GM18508 (cell line): ENCODE data around the gene ASTL.

Experiments
- ATAC-seq: cut with Tn5 transposase; IDR thresholded peaks from one replicate; pipeline ENCODE4 v1.9.1; 2021; ENCODE audit warnings: moderate number of reproducible peaks; ENCODE audit not compliant: insufficient read depth, unreplicated experiment

Gene ASTL

DNA sequence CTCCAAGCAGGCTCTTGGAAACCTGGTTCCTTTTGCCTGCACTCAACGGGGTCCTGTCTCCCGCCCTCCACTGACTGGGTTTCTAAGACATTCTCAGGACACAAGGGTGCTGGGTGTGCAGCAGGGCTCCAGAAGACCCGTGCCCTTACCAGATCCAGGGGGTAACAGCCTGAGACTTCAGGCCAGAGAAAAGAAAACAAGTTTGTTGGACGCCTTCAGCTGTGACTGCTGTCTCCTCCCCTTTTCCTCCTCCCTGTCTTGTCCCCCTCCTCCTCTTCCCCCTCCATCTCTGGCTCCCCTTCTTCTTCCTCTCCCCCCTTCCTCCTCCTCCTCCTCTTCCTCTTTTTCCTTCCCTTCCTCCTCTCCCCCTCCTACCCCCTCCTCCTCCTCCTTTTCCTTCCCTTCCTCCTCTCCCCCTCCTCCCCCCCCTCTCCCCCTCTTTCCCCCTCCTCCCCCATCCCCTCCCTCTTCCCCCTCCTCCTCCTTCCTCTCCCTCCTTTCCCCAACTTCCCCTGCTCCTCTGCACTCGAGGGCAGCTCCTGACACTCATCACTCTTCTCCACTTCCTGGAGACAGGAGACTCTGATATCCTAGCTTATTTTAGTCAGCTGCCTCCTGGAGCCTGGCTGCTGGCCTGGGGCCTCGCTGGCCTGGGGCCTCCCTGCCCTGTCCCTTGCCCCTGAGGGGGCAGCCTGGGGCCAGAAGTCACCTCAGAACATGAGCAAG lies 34.4 kb downstream of the ASTL start:
- ATAC-seq = no peak

DNA sequence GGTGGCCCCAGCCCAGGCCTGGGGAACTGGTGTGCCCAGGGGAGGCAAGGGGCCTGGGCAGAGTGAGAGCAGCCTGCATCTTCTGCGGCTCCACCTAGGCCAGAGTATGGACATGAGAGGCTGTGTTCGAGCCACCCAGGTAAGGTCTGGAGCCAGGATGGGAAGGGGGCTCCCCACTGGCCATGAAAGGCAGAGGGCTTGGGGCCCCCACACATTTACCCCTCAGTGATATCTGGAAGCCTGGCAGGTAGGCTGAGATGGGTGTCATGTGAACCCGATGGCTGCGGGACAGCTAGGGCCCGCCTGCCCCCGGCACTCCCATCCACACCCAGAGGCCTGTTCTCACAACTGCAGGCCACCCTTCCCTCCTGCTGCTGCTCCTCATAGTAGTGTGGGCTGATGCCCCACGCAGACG lies 35.1 kb downstream of the ASTL start:
- ATAC-seq = no peak

DNA sequence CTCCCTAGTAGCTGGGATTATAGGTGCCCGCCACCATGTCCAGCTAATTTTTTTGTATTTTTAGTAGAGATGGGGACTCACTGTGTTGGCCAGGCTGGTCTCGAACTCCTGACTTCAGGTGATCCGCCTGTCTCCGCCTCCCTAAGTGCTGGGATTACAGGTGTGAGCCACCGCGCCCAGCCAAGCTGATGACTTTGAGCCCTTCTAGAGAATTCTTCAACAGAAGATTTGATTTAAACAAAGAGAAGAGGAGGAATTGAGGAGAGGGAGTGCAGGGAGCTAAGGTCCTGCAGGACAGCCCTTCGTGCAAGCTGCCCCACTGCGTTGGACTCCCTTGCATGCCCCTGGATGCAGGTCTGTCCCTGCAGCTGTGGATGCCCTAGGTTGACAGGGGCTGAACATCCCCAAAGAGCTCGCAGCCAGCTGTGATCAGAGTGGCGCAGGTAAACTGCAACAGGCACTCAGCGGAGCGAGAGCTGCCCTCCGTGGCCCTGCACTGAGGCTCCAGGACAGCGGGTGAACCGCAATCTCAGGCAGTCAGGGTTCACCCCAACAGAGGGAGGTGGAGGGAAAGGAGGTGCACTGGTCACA lies 35.6 kb downstream of the ASTL start:
- no peak for ATAC-seq

DNA sequence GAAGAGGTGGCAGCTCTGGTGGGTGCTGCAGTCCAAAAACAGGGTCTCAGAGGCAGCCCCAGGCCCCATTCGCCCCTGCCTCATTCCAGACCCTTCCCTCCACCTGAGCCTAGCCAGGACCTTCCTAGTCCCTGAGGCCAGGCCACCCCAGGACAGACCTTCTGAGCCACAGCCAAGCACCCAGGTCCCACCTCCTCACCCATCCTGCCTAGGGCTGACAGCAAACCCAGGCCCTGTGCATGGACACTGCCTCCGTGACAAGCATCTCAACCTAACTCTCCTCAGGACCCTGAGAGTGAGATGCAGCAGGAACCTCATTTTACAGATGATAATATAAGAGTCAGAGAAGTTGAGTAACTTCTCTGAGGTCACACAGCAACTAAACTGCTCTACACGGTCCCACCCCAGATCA lies 37.4 kb downstream of the ASTL start:
- no peak for ATAC-seq

DNA sequence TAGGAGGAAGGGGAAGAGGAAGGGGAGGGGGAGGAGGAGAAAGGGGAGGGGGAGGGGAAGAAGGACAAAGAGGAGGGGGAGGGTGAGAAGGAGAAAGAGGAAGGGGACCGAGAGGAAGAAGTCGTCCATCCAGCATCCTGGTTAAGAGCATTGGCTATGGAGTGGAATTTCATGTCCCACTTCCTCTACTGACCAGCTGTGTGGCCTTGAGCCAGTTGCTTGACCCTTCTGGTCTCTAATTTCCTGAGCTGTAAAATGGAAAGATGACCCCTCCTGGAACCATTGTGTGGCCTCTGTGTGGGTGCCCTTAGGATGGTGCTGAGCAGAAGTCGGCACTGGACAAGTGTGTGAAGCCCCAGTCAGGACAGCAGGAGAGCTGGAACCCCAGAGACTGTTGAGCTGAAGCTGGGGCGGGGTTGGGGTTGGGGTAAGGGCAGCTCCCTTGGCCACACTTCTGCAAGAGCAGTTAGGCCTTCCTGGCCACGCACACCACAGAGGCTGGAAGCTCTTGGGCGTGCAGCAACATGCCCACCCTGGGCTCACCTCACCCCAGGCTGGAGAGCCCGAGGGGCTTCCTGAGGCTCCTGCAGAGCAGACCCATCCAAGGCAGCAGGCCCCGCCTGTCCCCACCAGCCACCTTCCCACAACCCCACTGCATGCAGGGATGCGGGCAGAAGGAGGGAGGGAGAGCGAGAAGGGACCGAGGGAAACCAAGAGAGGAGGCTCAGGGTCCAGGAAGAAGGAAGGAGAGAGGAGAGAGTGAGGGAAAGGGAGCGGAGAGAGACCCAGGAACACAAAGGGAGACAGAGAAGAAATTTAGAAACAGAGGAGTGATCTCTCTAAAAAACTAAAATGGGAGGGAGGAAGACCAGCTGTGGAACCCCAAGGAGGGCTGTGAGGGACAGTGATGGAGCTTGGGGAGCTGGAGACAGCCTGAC lies 38.2 kb downstream of the ASTL start:
- no peak for ATAC-seq

DNA sequence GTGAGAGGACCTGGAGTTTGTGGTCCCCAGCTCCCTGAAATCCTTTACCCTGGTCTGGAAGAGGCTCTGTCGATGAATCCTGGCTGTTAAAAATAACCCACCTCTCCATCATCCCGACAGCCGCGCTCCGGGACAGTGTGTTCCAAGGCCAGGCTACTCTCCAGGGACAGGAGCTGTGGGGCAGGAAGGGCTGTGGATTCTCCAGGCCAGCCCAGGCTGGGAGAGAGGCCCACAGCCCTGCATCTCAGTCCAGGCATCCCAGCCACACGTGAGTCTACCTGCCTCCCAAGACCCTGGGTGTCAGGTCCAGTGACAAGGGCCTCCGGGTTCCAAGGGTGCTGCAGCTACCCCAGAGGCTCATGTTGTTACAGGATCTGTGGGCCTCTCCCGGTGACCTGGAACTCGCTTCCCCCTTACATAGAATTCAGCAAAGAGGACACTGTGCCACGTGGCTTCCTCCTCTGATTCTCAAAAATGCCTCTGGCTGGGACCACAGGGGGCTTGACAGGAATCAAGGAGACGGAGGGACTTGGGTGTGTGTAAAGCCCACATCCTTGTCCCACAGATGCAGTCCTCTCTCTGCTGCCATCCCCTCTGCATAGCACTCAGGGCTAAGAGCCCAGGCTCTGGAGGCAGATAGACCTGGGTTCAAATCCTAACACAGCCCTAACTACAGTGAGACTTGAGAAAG lies 39.3 kb downstream of the ASTL start:
- ATAC-seq = no peak

DNA sequence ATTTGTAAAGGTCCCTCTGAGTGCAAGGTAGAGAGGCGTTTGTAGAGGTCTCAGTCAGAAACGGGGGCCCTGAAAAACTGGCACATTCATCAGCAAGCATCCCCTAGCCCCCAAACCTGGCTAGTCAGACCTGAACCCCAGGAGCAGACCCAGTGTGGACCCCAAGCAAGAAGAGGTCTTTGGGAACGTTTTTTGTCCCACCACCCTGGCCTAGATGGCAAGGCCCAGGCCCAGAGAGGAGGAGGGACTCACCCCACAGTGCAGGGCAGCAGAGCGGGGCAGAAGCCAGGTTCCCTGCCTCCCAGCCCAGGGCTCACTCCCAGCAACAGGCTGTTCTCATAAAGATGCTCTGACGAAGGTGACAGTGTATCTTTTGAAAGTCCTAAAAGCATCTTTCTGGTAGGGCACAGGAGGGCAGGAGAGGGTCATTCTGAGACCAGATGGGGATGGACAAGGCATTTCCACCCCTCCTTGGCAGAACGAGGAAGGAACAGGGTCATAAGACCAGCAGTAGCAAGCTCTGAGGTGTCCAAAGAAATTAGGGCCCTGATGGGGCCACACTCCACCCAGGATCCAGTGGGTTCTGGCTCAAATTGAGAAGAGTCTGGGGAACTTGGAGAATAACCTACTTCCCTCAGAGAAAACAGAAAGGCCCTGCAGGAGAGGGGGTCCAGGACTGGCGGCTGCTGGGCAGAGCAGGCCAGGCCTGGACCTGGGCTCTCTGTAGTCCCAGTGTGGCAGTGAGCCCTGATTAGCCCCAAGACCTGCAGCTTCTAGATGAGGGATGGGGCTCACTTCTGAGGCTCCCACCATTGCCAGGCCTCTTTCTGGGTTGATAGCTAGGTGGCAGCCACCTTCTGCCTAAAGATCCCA lies 40.1 kb downstream of the ASTL start:
- no peak for ATAC-seq

DNA sequence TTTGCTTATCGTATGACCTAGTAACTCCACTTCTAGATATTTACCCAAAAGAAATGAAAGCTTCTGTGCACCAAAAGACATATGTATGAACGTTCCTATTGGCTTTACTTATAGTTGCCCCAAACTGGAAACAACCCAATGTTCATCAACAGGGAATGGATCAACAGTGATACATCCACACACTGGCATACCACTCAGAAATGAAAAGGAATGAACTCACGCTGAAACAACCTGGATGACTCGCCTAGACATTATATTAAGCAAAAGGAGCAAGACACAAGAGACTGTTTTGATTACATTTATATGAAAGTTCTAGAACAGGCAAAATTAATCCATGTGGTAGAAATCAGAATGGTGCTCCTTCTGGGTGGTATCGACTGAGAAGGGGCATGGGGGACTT lies 40.9 kb downstream of the ASTL start:
- no peak for ATAC-seq

DNA sequence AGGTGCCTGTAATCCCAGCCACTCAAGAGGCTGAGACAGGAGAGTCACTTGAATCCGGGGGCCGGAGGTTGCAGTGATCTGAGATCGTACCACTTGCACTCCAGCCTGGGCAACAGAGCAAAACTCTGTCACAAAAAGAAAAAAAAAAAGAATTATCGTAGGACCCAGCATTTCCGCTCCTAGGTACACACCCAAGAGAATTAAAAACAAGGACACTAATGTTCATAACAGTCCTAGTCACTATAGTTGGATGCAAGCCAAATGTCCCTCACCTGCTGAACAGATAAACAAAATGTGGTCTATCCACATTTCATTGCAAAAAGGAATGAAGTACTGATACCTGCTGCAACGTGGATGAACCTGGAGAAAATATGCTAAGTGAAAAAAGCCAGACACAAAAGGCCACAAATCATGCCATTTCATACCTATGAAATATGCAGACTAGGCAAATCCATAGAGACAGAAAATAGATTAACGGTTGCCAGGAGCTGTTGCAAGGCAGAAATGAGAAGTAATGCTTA lies 43.1 kb downstream of the ASTL start:
- ATAC-seq = no peak

DNA sequence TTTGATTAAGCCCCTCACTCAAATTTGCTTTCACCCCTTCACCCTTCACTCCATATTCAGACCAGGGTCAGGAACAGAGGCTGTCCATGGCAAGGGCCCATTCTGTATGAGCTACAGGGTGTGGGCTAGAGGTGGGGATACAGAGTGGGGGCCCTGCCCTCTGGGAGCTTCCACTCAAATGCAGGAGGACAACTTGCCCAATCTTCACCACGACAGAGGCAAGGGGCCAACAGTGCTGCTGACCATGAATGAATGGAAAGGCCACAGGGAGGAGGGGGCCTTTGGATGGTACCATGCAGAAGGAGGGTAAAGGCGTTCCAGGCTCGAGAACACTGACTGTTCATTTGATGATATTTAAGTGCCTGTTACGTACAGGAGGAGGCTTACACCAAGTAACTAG lies 44.8 kb downstream of the ASTL start:
- no peak for ATAC-seq

DNA sequence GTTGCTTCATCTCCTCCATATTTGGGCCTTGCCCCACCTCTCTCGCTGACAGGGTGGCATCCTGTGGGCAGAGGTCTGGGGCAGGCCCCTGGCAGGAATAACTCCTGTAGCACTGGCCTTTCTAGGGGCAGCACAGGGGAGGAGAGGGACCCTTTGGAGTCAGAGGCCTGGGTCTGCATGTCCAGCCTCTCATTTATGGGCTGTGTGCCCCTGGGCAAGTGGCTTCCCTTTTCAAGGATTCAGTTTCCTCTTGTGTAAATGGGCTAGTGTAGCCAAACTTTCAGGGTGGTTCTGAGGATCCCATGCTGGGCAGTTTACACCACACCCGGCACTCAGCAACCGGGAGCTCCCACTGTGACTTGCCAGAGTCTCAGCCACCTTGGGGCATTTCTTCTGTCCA lies 45.4 kb downstream of the ASTL start:
- no peak for ATAC-seq

DNA sequence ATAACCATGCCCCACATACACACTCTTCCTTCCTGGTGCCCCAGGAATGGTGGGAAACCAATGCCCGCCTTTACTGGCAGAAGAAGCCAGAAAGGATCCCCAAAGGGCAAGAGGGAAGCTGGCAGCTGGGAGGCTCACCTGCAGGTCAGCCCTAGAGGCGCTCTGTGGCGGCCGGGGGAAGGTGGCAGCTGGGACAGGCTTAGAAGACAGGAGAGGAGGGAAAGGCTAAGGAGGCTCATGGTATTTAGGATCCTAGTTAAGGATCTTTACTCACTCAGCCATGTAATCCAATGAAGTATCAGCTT lies 45.8 kb downstream of the ASTL start:
- no peak for ATAC-seq

DNA sequence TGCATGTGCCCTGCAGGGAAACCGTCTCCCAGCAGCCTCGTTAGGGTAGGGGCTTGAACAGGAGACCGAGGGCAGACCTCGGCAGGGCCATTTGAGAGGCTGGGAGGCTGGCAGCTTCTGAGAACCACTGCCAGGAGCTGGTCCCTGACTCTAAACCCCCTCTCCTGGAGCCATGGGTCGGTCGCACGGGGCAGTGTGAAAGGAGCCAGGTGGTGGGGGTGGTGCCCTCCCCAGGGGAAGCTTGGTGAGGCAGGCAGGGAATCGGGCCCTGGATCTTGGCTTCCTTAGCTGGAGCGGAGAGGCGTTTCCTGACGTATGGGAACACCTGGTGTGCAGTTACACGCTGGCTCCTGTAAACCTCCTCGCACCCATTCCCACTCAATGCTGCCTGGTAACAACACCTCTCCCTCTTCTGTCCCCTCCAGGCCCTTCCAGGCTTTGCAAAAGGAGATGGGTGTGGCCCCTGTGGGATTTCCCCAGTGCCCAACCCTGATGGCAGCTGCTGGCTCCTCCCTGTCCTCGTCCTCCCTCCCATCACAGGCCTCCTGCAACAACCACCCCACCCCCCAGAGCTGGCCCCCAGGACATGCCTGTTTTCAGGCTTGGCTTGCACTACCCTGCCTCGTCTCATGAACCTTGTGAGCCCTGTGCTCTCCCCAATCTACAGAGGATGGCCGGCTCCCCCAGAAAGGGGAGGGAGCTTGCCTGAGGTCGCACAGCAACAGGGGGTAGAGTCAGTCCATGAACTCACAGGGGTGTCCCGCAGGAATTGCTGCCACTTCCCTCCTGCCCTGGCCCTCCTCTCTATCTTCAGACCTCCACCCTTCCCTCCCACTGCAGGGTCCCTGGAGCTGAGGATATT lies 46.4 kb downstream of the ASTL start:
- ATAC-seq = no peak

DNA sequence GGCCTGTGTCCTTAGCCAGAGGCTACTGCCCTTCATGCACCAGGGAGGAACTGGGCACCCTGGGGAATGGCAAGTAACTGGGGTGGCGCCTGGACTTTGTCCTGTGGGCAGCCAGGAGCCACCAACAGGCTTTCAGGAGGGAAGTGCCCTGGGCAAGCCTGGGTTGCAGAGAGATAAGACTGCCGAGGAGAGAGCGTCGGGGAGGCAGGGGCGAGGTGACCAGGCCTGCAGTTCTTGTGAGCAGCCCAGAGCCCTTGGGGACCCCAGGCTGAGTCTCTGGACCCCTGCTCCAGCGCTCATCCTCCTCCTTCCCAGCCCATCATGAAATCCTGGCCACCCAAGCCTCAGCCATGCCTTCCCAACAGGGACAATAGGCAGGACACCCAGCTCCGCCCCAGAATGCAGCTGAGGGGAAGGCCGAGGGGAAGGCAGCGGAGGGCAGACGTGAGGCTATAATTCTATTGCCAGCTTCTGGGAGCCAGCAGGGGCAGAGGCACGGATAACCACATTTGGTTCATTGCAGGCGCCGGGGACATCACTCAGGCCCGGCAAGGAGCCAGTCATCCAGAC lies 47.1 kb downstream of the ASTL start:
- no peak for ATAC-seq

DNA sequence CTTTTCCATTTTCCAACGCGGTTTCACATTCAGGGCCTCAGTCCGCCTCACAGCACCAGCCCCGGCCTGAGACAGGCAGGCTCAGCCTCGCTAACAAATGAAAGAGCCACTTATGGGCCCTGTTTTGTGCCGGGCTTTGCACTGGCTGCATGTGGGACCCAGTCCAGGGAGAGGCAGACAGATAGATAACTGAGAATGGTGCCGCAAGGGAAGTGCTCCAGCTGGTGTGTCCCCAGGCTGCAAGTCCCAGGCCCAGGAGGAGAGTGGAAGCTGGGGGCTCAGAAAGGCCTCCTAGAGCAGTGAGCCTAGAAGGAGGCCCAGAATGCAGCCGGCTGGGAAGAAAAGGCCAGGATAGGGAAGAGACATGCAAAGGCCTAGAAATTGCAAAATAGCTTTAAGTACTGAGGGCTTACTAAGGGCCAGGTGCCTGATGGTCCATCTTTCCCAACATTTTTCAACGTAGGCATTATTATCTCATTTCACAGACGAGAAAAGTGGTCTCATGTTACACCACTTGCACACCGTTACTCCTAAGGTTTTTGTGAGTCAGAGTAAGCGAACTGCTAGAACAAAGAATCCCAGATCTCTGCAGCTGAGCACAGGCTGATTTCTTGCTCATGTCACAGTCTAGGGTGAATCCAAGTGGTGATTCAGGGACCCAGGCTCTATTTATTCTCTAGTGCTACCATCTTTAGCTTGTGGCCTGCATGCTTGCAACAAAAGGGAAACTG lies 47.9 kb downstream of the ASTL start:
- no peak for ATAC-seq

DNA sequence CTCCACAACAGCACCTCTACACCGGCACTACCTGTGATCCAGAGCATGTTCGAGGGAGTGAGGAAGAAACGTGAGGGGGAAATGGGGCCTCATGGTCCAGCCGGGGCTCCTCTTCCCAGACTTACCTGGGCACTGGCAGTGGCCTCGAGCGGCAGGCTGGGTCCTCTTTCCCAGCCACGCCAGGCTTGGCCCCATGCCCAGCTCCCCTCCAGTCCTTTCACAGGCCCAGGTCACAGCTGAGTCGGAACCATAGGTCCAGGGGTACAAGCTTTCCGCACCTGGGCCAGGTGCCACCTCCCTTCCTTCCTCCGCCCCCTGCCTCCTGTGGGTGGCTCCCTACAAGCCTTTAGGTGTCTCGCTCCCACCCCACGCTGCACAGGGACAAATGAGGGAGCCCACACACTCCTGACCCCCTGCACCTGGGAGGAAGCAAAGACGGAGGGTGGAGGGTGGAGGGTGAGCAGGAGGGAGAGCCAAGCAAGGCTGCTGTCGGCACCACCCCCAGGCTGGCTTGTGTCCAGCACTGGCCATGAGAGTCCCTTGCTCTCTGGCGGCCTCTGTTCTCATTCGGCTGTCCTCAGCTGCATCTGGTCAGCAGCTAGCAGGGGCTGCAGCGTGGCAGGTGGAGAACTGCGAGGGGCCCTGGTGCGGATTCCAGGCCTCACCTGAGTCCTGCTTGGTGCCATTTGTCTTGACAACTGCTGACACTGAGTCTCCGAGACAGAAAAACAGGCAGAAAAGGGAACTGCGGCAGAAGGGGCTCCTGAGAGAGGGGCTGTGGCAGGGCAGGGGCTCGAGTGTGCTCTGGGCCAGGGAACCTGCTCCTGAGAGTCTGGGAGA lies 48.7 kb downstream of the ASTL start:
- ATAC-seq = no peak
